ENCODE measurements around the gene TEDC2. TPM values are rescaled to one million over a fixed set of nuclear protein-coding genes. Genes with fewer than 3 reads are reported as not detected.
A peak's percentile ranks its signal among the peaks of the same experiment; 100 is the strongest.

Gene TEDC2
- total and polyA plus RNA-seq, 10 of the 15 experiments (the other 5 are each of a cell fraction or from before 2014, with no cell fraction given) = 0.23 to 47.9 (median 19.1) TPM

DNA sequence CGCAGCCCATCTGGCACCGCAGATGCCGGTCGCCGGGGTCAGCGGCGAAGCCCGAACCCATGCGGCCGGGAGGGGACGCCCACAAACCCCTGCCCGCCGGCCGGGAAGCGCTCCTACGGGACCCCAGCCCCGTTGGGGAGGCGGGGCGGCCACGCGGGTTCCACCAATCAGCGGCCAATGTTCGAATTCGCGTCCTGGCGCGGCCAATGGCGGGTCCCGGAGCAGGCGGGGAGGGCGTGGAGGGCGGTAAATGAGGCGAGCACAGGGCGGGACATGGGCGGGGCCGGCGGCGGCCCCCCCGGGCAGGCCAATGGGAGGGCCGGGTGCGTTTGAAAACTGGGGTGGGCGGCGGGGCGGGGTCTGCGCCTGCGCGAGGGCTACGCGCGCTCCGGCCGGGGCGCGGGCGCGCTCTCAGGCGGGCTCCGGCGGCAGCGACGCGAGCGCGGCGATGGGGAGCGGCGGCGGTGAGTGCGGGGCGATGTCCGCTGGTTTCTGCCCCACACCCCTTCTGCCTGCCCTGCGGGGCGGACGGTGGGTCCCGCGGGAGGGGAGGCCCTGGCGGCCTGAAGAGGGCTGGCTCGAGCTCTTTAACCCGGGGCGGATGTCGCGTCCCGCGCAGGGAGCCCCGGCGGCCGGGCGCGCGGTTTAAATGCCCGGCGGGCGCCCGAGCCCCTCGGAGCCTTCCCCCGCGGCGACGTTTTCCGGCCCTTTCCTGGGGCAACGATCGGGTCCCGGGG, 30.7 kb upstream of the TEDC2 start, which contains the start of gene CCNF (continued):
- TF ChIP-seq E2F4 (IDR thresholded peaks at IDR 0.05; ENCODE audit: low read depth, low read length) (peak; percentile 79), ZBED1 (IDR thresholded peaks at IDR 0.05; ENCODE audit: borderline replicate concordance) (no peak), LARP7 (IDR thresholded peaks at IDR 0.05) (peak; percentile 91; the same call in 1 of the 2 replicates), ZNF622 (IDR thresholded peaks at IDR 0.05) (no peak), RCOR1 (conservative IDR thresholded peaks at IDR 0.05; ENCODE audit: low read depth, low read length) (no peak), SREBF1 (IDR thresholded peaks at IDR 0.05; ENCODE audit: low read length) (no peak), SIN3A (IDR thresholded peaks at IDR 0.05; ENCODE audit: low read depth, low read length) (peak; percentile 81), ZNF384 (IDR thresholded peaks at IDR 0.05; ENCODE audit: borderline replicate concordance, low read depth, low read length) (no peak), SP1 (IDR thresholded peaks at IDR 0.05; ENCODE audit: low read depth, low read length) (peak; percentile 94), MYC (IDR thresholded peaks at IDR 0.05; ENCODE audit: insufficient read depth, insufficient read length, insufficient replicate concordance, low read length, severe bottlenecking) (no peak), KLF5 (IDR thresholded peaks at IDR 0.05; ENCODE audit: partially characterized antibody) (no peak), RUNX3 (IDR thresholded peaks at IDR 0.05; ENCODE audit: low read length) (no peak), NBN (IDR thresholded peaks at IDR 0.05) (no peak), EP300 (IDR thresholded peaks at IDR 0.05; ENCODE audit: borderline replicate concordance in 1 of 2, control insufficient read depth in 1 of 2, low read depth in 2 of 2, low read length in 2 of 2) (no peak), MXI1 (IDR thresholded peaks at IDR 0.05; ENCODE audit: low read depth, low read length) (peak; percentile 22), EED (IDR thresholded peaks at IDR 0.05; ENCODE audit: low read depth) (0 out of 2 replicates have a peak, but pooled peaks have one; percentile 4), HDAC2 (IDR thresholded peaks at IDR 0.05) (no peak), MYB (IDR thresholded peaks at IDR 0.05; ENCODE audit: borderline replicate concordance, low read depth, low read length) (no peak), USF1 (IDR thresholded peaks at IDR 0.05; ENCODE audit: borderline replicate concordance, extremely low read length, insufficient read depth, low read depth, low read length) (no peak), ZNF217 (IDR thresholded peaks at IDR 0.05) (no peak; the same call in 1 of the 2 replicates), RAD21 (IDR thresholded peaks at IDR 0.05; ENCODE audit: insufficient read depth, low read depth, low read length) (no peak), RBBP5 (conservative IDR thresholded peaks at IDR 0.05) (no peak), BMI1 (IDR thresholded peaks at IDR 0.05; ENCODE audit: borderline replicate concordance) (no peak), TBL1XR1 (IDR thresholded peaks at IDR 0.05; ENCODE audit: low read depth, low read length) (no peak)
- TF ChIP-seq, protein P1, sequence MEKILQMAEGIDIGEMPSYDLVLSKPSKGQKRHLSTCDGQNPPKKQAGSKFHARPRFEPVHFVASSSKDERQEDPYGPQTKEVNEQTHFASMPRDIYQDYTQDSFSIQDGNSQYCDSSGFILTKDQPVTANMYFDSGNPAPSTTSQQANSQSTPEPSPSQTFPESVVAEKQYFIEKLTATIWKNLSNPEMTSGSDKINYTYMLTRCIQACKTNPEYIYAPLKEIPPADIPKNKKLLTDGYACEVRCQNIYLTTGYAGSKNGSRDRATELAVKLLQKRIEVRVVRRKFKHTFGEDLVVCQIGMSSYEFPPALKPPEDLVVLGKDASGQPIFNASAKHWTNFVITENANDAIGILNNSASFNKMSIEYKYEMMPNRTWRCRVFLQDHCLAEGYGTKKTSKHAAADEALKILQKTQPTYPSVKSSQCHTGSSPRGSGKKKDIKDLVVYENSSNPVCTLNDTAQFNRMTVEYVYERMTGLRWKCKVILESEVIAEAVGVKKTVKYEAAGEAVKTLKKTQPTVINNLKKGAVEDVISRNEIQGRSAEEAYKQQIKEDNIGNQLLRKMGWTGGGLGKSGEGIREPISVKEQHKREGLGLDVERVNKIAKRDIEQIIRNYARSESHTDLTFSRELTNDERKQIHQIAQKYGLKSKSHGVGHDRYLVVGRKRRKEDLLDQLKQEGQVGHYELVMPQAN (conservative IDR thresholded peaks at IDR 0.05) = peak; percentile 95

All from GM12878 (cell line).